22Rv1 (cell line): ENCODE results near the gene SLC25A5.
A peak's percentile ranks its signal among the peaks of the same experiment; 100 is the strongest.

ENCODE experiments used
- H3K27ac ChIP-seq: fragments of 450-650 bp; 2 replicates; pipeline ENCODE4 v1.5.1; 2017
- CTCF ChIP-seq: fragments of 450-650 bp; IDR thresholded peaks from 2 replicates; pipeline ENCODE4 v1.5.1; 2017; ENCODE audit warnings: mild to moderate bottlenecking
- ZFX ChIP-seq: fragments of 450-650 bp; IDR thresholded peaks from 2 replicates; pipeline ENCODE4 v1.6.1; 2017; ENCODE audit warnings: antibody characterized with exemption, borderline replicate concordance

SLC25A5 gene

GRCh38 chrX:119475389-119476101 lies 7.3 kb downstream of the SLC25A5 start:
- no peak for TF ChIP-seq ZFX
- TF ChIP-seq CTCF = no peak
- H3K27ac ChIP-seq = no peak overlapping the region

- TF ChIP-seq ZFX (no peak), CTCF (no peak)
- H3K27ac ChIP-seq = no peak overlapping the region
Observed at GRCh38 chrX:119477812-119478232, 9.6 kb downstream of the SLC25A5 start.

GRCh38 chrX:119478504-119478903 lies 10.3 kb downstream of the SLC25A5 start:
- TF ChIP-seq ZFX (no peak), CTCF (no peak)
- H3K27ac ChIP-seq = no peak overlapping the region

- TF ChIP-seq CTCF (no peak), ZFX (no peak)
- H3K27ac ChIP-seq = no peak overlapping the region
Observed at GRCh38 chrX:119479845-119480244, 11.6 kb downstream of the SLC25A5 start.

GRCh38 chrX:119481323-119481801 lies 13.1 kb downstream of the SLC25A5 start:
- no peak overlapping the region for H3K27ac ChIP-seq
- TF ChIP-seq ZFX = no peak
- TF ChIP-seq CTCF = no peak

- peak overlapping the region; percentile 49 for H3K27ac ChIP-seq
- TF ChIP-seq CTCF (no peak), ZFX (no peak)
Observed at GRCh38 chrX:119482041-119482440, 13.8 kb downstream of the SLC25A5 start.
